ENCODE results near the gene UBA7. TPM values are rescaled to one million over a fixed set of nuclear protein-coding genes. Genes with fewer than 3 reads are reported as not detected.

Gene UBA7
- total RNA-seq, 1 donor from 2014 or later = 29.7 TPM

Small RNA genes within 50 kb of the gene (small RNA-seq; reads per million reads assigned to genes)
- gene COX6CP14 (not detected), gene RN7SL217P (not detected)

Other genes starting within 250 kb of the UBA7 start
- 75.2 TPM for gene APEH, start 139.6 kb downstream of the UBA7 start, total RNA-seq
- 1.6 TPM for gene MST1, start 124.5 kb downstream of the UBA7 start, total RNA-seq
- gene RNF123, start 124.4 kb downstream of the UBA7 start, total RNA-seq = 31.3 TPM
- gene AMIGO3, start 94.3 kb downstream of the UBA7 start, total RNA-seq = under 0.01 TPM
- gene GMPPB, start 90.0 kb downstream of the UBA7 start, total RNA-seq = 9.9 TPM
- 23.5 TPM for gene IP6K1, start 27.4 kb downstream of the UBA7 start, total RNA-seq
- not detected for gene CDHR4, start 14.1 kb downstream of the UBA7 start, total RNA-seq
- 11.5 TPM for gene INKA1, start 10.7 kb downstream of the UBA7 start, total RNA-seq
- gene TRAIP, start 42.6 kb upstream of the UBA7 start, total RNA-seq = 2.6 TPM
- gene CAMKV, start 56.0 kb upstream of the UBA7 start, total RNA-seq = not detected
- 2.6 TPM for gene MST1R, start 89.9 kb upstream of the UBA7 start, total RNA-seq
- 5.7 TPM for gene MON1A, start 115.9 kb upstream of the UBA7 start, total RNA-seq
- 49.1 TPM for gene RBM6, start 126.2 kb upstream of the UBA7 start, total RNA-seq